Measurements from ENCODE around the gene NLN.
"Not testable (repeated sequence)": the region's sequence is repeated elsewhere in the genome, so short reads cannot be mapped to it uniquely, and the experiment has no call there.

Gene NLN

DNA sequence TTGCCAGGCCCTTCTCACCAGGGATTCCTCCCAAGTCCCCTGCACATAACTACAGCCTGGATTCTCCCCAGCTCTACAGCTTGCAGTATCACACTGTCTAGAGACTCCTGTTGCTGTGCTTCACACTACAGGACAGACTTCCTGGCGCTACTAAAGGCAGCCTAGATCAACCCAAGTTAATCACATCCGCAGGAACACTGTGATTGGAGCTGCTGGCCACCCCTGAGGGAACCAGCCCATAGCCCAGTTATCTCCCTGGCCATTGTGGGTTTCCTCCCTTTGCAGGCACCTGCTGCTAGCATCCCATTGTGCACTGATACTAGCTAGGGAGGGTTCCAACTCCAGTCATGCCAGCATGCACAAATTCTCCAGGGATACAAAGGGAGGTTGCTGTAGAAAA lies 53.5 kb downstream of the NLN start:
- no peak for DNase-seq (ENCODE audit: low read depth in 1 of 2, low spot score in 1 of 2)
- no peak overlapping the region for H3K4me3 ChIP-seq (replicated peaks; ENCODE audit: insufficient read depth, low read length)
- TF ChIP-seq SPI1 (IDR thresholded peaks at IDR 0.05; ENCODE audit: borderline replicate concordance, low read depth) = no peak
- no peak for TF ChIP-seq POLR2AphosphoS5 (IDR thresholded peaks at IDR 0.05; ENCODE audit: low read depth)
- no peak for TF ChIP-seq GABPA (IDR thresholded peaks at IDR 0.05; ENCODE audit: low read depth)
- no peak overlapping the region for H3K27ac ChIP-seq (replicated peaks)
- no peaks in the 10 kb centered on the region for H3K27me3 ChIP-seq (ENCODE audit: insufficient read depth, poor library complexity, severe bottlenecking)

DNA sequence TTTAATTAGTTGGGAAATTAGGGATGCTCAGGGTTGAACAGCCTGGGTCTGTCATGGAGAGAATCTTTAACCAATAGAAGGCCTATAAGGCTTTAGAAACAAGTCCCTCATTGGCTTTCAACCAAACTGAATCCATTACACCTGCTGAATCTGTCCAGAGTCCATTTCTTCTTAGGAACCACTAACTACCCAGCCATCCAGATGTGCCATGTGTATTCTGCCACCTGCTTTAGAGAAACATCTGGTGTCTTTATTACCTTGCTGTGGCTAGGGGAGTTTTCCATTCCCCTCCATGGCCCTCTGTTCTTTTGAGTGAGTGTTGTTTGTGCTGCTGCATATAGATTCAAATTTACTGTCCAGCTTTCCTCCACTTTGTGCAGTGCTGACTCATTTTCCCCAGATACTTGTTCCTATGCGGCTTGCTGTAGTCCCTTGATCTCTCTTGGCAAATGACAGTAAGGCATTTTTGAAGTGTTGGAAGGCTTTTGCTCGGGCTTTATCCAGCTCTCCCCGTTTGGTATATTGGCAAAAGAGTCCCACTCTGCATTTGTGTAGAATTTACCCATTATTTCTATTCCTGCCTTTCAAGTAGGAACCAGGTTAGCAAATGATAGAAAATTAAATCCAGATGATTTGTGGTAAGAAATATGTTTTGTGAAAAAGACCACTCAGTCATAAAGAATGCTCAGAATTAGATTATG lies 54.6 kb downstream of the NLN start:
- TF ChIP-seq SPI1 (IDR thresholded peaks at IDR 0.05; ENCODE audit: borderline replicate concordance, low read depth) = no peak
- TF ChIP-seq, protein P1, sequence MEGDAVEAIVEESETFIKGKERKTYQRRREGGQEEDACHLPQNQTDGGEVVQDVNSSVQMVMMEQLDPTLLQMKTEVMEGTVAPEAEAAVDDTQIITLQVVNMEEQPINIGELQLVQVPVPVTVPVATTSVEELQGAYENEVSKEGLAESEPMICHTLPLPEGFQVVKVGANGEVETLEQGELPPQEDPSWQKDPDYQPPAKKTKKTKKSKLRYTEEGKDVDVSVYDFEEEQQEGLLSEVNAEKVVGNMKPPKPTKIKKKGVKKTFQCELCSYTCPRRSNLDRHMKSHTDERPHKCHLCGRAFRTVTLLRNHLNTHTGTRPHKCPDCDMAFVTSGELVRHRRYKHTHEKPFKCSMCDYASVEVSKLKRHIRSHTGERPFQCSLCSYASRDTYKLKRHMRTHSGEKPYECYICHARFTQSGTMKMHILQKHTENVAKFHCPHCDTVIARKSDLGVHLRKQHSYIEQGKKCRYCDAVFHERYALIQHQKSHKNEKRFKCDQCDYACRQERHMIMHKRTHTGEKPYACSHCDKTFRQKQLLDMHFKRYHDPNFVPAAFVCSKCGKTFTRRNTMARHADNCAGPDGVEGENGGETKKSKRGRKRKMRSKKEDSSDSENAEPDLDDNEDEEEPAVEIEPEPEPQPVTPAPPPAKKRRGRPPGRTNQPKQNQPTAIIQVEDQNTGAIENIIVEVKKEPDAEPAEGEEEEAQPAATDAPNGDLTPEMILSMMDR (IDR thresholded peaks at IDR 0.05; ENCODE audit: insufficient read depth, low read length) = no peak
- no peak for TF ChIP-seq GABPA (IDR thresholded peaks at IDR 0.05; ENCODE audit: low read depth)
- TF ChIP-seq, protein P2, sequence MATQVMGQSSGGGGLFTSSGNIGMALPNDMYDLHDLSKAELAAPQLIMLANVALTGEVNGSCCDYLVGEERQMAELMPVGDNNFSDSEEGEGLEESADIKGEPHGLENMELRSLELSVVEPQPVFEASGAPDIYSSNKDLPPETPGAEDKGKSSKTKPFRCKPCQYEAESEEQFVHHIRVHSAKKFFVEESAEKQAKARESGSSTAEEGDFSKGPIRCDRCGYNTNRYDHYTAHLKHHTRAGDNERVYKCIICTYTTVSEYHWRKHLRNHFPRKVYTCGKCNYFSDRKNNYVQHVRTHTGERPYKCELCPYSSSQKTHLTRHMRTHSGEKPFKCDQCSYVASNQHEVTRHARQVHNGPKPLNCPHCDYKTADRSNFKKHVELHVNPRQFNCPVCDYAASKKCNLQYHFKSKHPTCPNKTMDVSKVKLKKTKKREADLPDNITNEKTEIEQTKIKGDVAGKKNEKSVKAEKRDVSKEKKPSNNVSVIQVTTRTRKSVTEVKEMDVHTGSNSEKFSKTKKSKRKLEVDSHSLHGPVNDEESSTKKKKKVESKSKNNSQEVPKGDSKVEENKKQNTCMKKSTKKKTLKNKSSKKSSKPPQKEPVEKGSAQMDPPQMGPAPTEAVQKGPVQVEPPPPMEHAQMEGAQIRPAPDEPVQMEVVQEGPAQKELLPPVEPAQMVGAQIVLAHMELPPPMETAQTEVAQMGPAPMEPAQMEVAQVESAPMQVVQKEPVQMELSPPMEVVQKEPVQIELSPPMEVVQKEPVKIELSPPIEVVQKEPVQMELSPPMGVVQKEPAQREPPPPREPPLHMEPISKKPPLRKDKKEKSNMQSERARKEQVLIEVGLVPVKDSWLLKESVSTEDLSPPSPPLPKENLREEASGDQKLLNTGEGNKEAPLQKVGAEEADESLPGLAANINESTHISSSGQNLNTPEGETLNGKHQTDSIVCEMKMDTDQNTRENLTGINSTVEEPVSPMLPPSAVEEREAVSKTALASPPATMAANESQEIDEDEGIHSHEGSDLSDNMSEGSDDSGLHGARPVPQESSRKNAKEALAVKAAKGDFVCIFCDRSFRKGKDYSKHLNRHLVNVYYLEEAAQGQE (IDR thresholded peaks at IDR 0.05; ENCODE audit: insufficient replicate concordance, low read depth) = no peak
- TF ChIP-seq POLR2AphosphoS5 (IDR thresholded peaks at IDR 0.05; ENCODE audit: low read depth) = no peak
- no peaks in the 10 kb centered on the region for H3K27me3 ChIP-seq (ENCODE audit: insufficient read depth, poor library complexity, severe bottlenecking)
- DNase-seq (ENCODE audit: low read depth in 1 of 2, low spot score in 1 of 2) = no peak
- no peak overlapping the region for H3K27ac ChIP-seq (replicated peaks)
- H3K4me3 ChIP-seq (replicated peaks; ENCODE audit: insufficient read depth, low read length) = no peak overlapping the region

DNA sequence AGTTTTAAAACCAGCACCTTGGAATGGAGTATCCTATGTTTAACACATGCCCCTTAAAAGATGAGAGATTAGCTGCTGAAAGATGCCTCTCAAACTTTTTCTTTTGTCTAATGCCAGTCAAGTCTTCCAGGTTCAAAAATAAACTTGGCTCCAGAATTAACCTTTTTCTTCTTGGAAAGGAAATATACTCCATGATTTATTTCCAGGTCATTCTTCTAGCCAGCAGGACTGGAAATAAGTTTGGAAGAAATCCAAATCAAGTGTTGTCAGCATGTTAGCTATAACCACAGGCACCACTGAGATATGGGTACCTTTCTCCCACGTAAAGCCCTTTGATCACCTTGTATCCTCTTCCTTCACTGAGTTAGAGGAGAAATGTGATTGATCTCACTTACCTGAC lies 56.1 kb downstream of the NLN start:
- no peak overlapping the region for H3K27ac ChIP-seq (replicated peaks)
- TF ChIP-seq POLR2AphosphoS5 (IDR thresholded peaks at IDR 0.05; ENCODE audit: low read depth) = no peak
- TF ChIP-seq, protein P2 (IDR thresholded peaks at IDR 0.05; ENCODE audit: insufficient replicate concordance, low read depth) = no peak
- TF ChIP-seq, protein P1 (IDR thresholded peaks at IDR 0.05; ENCODE audit: insufficient read depth, low read length) = no peak
- TF ChIP-seq SPI1 (IDR thresholded peaks at IDR 0.05; ENCODE audit: borderline replicate concordance, low read depth) = no peak
- TF ChIP-seq GABPA (IDR thresholded peaks at IDR 0.05; ENCODE audit: low read depth) = no peak
- no peaks in the 10 kb centered on the region for H3K27me3 ChIP-seq (ENCODE audit: insufficient read depth, poor library complexity, severe bottlenecking)
- H3K4me3 ChIP-seq (replicated peaks; ENCODE audit: insufficient read depth, low read length) = no peak overlapping the region
- DNase-seq (ENCODE audit: low read depth in 1 of 2, low spot score in 1 of 2) = no peak

DNA sequence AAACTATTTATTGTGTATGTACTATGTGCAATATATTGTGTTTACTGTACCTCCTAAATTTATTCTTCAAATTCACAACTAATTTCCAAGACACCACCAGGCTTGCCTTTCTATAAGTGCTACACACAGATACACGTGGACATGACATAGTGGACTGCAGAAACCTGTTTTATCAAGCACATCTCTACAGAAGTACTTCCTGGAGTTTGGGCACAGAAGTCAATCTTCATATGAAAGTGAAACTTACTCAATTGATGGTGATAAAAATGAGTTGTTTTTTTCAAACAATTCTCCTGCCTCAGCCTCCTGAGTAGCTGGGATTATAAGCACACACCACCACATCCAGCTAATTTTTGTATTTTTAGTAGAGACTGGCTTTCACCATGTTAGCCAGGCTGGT lies 57.6 kb downstream of the NLN start:
- H3K4me3 ChIP-seq (replicated peaks; ENCODE audit: insufficient read depth, low read length) = no peak overlapping the region
- H3K27me3 ChIP-seq (ENCODE audit: insufficient read depth, poor library complexity, severe bottlenecking) = no peaks in the 10 kb centered on the region
- TF ChIP-seq, protein P1 (IDR thresholded peaks at IDR 0.05; ENCODE audit: insufficient read depth, low read length) = no peak
- TF ChIP-seq SPI1 (IDR thresholded peaks at IDR 0.05; ENCODE audit: borderline replicate concordance, low read depth) (no peak), POLR2AphosphoS5 (IDR thresholded peaks at IDR 0.05; ENCODE audit: low read depth) (no peak)
- no peak overlapping the region for H3K27ac ChIP-seq (replicated peaks)
- DNase-seq (ENCODE audit: low read depth in 1 of 2, low spot score in 1 of 2) = no peak

DNA sequence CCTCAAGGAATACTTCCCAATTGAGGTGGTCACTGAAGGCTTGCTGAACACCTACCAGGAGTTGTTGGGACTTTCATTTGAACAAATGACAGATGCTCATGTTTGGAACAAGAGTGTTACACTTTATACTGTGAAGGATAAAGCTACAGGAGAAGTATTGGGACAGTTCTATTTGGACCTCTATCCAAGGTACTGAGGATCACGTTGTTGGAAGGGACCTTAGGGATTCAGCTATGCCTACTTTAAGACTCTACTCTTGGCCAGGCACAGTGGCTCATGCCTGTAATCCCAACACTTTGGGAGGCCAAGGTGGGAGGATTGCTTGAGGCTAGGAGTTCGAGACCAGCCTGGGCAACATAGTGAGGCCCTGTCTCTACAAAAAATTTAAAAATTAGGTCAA lies 66.3 kb downstream of the NLN start:
- H3K27me3 ChIP-seq (ENCODE audit: insufficient read depth, poor library complexity, severe bottlenecking) = not testable (repeated sequence)

More for the DNA sequence above, 66.3 kb downstream of the NLN start:
- not testable (repeated sequence) for H3K4me3 ChIP-seq (replicated peaks; ENCODE audit: insufficient read depth, low read length); H3K27ac ChIP-seq (replicated peaks); DNase-seq (ENCODE audit: low read depth in 1 of 2, low spot score in 1 of 2)

All from HL-60 (cell line).